HT1080 (cell line): ENCODE results near the gene ETS1. TPM values are rescaled to one million over a fixed set of nuclear protein-coding genes. Genes with fewer than 3 reads are reported as not detected.
A peak's percentile ranks its signal among the peaks of the same experiment; 100 is the strongest.

ENCODE experiments used
- DNase-seq: peaks from one replicate; pipeline ENCODE4 v3.0.0-alpha.2; 2015; ENCODE audit warnings: low read depth
- total RNA-seq: library from RNA; depleted of rRNA; stranded (reverse); fragments of >200 nt; shearing (Covaris generic); gene quantifications from 2 replicates; pipeline ENCODE4 v1.2.3, GENCODE V29; 2014

The ETS1 gene
- total RNA-seq, 1 experiment from 2014 or later = 78.8 TPM

DNA sequence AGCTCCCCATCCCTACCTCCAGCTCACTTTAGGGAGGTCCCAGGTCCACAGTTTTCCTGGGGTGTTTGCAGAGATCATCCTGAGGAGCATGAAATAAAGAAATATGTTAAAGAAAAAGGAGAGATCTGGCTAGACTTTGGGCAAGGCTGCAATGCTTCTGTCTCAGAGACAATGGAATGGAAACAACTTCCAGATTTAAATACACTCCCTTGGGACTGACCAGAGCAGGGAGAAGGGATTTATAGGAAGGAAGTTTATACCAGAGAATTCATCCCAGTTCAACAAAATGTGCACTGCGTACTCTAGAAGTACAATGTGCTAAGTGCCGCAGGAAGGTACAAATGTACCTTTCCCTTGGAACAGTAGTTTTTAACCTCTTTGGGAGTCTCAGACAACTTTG, 40.4 kb downstream of the ETS1 start:
- DNase-seq = no peak

DNA sequence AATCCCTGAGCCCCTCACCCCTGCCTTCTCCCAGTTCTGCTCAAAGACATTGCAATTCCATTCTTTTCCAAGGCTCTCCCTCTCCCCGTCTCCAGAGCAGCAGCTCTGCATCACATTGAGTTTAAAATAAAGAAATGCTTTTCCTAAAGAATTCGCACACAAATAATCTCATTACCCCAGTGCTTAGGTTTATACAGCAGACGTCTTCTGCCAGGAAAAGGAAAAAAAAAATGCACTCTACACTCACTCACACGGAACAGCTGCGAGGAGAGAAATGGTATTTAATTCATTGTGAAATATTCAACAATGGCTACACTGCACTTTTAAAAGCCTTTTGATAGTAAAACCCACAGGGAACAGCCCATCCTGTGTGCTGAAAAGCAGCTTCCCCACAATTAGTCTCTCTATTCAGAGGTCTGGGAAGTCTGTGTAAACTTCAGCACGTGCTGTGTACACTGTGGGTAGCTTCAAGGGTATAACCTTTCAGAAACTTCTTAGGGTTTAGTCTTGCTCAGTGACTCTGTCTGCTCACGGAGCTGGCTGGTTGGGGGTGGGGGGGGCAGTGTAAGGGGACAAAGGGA, 42.8 kb downstream of the ETS1 start:
- DNase-seq = no peak

DNA sequence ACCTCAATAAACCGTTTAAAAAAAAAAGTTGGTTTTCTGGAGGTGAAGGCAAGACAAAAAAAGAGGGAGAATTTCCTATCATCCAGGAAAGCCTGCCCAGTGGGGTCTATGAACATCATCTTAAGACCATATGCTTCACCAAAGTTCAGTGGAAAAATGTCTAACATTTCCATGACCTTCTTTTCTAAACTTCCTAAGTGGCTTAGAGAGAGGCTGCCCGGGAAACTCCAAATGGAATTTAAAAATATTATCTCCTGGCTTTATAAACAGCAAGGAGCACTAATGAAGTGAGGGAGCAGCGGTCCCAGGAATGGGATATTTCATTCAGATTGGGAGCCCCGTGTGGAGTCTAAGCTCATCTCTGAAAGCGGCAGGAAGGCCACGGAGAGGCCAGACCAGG, 46.9 kb downstream of the ETS1 start:
- DNase-seq = no peak

DNA sequence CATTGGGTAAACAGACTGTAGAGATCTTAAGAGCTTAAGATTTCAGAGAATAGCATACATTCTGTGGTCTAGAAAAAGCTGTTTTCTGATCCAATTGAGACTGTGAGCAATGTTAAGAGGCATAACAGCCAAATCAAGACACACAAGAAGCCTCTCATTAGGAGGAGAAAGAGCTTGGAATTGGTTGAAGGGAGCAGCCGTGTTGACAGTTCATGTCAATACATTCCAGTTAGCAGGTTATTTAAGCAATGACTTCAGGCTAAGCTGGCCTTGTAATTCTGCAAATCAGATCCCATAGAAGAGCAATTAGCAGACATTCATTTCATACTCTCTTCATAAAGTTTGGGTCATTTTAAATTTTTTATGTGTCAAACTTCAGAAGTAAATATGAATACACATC, 50.9 kb downstream of the ETS1 start:
- no peak for DNase-seq

DNA sequence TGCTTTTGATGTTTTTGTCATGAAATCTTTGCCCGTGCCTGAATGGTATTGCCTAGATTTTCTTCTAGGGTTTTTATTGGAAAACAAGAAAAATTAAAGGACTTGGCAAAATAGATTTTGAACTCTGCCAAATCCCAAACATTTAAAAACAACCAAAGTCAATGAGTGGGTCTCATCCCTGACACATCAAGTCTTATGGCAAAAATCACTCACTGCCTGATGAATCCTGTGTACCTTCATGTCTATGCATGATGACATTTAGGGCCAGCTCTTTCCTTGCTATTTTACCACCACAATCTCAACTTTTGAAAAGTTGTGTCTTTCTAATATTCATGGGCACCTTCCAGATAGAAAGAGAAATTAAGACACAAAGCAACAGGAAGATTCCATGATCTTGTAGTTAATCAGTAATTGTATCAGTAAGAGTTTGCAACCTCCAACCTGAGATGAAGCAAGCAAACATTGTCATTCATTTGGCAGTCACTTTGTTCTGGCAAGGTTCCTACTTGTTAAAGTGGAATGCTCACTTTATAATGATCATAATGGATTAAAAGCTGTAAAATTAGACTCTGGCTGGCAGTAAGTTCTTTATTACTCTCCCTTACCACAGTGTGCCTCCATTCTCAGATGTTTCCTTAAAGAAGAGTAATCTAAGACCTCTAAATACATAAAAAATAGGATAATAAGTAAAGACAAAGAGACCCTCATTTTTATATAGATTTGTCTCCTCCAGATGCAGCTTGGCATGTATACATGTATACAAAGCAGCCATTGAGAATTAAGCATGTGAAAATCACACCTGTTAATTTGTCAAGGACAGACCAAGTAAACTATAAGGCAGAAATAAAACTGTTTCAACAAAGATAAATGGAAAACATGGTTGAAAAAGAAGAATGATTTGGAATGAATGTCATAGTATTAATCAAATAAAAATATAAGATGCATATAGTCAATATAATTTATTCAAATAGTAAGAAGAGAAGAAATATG, 51.6 kb downstream of the ETS1 start:
- no peak for DNase-seq

DNA sequence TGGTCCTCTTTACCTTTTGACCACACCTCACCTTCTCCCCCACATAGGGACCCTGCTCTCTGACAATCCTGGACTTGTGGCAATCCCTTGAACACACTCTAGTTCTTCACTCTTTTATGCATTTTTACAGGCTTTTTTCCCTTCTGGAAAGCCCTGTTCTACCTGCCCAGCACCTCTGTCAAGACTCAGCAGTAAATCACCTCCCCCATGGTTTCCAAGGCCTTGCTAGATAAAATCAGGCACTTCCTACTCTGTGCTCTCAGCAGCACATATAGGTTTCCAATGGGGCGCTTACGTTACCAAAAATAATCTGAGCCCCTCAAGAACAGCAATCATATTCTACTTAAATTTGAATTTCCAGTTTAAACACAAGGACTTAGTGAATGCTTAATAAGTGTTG, 53.9 kb downstream of the ETS1 start:
- no peak for DNase-seq

DNA sequence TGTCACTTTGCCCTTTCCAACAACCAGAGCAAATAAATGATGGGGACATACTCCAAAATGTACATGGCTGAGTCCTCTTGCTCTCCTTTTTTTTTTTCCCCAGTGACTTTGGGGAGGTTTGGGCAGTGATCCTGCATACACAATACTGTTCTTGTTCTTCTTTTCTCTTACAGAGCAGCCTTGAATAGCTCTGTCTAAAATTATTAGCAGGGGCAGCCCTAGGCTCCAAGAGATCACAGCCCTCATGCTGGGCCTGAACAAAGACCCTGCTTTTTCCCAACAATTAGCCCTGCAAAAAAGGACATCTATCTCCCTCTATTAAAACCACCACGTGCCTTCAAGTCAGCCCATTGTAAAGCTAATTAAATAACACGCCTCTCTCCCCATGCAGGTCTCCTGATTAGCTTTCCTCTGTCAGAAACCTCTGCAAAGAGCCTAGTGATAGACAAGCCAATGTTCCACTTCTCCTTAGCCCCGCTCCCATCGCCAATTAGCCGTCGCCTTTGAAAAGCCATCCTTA, 54.7 kb downstream of the ETS1 start:
- DNase-seq = no peak

DNA sequence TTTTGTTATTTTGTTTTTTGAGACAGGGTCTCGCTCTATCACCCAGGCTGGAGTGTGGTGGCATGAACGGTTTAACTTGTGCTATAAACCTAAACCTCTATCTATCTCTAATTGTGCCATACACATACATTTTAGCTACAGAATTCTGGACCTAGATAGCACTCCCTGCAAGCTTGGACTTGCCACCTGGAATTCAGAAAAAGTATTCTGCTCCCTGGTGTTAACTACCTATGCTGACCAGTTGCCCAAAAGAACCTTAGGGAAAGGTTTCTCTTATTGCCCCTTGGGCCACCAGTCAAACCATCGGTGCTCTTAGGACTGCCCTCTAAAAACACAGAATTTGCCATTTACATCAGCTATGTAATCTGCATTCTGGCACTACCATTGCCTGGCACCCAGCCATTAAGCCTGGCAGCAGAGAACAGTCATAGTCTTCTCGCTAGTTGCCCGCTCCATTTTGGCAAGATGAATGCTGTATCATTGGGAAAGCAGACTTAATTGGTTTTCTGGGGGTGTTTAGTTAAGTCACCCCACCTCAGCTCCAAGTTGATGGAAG, 55.3 kb downstream of the ETS1 start:
- no peak for DNase-seq

DNA sequence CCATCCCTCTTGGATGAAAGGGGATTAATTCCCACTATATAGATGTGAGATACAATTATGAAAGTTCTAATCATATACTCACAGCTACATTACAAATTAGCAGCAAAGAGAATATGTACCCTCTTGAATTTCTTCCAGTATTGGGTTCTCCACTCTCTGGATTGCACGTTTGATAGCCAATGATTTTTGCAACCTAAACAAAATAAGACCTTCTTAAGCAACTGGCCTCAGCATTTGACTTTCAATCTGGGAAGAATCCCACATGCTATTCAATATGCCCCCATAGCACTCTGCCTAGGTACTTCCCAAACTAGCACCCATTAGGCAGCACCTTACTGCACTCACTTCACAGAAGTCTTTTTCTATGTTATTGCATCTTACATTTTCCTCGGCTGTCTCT, 55.8 kb downstream of the ETS1 start:
- no peak for DNase-seq

DNA sequence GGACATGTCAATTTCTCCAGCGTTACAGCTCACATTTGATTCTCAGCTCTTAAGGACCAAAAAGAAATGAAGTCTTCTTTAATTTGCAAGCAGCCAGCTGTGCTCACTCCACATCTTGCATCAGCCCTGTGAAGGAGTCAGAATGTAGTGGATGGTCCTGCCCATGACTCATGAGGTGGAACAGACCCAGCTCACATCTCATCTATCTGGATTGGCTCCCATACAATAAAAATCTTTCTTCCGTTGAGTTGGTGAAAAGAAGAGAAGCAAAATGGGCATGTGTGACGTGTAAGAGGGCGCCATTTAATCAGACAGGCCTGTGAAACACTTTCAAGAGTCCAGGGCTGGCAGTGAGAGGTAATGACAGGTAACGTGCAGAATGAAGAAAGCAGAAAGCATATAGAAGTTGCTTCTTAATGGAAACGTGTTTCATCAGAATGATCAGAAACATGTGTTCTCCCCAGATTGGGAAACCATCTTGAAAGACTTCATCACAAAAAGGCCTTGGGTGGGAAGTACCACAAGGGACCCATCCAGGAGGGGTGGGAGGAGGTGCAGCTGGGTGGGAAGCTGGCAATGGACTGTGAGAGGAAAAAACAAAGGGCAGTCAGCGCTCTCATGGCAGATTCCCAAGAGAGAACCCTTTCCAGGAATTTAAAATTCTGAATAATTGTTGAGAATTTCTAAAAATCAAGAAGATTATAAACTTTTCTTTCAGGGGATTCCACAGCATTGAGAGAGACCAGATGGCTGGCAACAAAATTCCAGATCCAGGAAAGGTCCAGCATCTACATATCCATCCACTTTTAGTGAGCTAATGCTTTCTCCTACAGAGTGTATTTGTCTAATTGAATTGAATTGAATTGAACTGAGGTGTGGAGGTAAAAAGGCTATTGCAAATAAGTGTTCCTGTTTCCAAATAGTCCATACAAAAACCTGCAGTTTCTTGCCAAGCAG, 57.0 kb downstream of the ETS1 start:
- peak; percentile 92 for DNase-seq

DNA sequence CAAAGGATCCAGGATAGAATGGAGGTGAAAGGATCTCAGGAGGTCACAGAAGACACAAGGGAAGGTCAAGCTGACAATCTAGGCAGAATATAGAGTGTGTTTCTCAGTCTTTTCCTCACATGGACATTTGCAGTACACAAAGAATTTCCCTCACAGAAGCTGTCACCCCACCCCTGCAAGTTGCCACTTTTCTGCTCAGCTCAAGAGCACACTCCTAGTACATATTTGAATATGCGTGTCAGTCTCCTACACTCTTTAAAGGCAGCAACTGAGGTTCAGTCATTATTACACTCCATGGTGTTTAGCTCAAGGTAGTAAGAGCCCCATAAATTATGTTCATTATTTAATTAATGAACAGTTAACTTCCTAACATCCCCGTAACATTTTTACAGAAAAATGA, 59.1 kb downstream of the ETS1 start:
- no peak for DNase-seq

DNA sequence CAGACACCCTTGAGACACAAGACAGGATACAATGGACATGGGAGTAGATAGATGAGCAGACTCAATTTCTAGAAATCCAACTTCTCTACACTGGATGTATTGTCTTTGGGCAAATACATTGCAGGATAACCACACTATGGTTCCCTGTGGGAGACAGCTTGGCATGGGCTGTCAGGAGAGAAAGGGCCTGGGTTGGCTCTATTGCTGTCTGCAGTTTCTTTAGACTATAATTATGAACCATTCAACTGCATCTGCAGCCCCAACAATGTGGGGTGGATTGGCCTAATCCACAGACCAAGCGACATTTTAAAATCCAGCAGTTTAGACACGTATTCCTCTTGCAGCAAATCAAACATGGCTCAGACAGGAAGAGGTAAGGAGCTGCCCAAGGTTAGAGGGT, 60.3 kb downstream of the ETS1 start:
- no peak for DNase-seq

DNA sequence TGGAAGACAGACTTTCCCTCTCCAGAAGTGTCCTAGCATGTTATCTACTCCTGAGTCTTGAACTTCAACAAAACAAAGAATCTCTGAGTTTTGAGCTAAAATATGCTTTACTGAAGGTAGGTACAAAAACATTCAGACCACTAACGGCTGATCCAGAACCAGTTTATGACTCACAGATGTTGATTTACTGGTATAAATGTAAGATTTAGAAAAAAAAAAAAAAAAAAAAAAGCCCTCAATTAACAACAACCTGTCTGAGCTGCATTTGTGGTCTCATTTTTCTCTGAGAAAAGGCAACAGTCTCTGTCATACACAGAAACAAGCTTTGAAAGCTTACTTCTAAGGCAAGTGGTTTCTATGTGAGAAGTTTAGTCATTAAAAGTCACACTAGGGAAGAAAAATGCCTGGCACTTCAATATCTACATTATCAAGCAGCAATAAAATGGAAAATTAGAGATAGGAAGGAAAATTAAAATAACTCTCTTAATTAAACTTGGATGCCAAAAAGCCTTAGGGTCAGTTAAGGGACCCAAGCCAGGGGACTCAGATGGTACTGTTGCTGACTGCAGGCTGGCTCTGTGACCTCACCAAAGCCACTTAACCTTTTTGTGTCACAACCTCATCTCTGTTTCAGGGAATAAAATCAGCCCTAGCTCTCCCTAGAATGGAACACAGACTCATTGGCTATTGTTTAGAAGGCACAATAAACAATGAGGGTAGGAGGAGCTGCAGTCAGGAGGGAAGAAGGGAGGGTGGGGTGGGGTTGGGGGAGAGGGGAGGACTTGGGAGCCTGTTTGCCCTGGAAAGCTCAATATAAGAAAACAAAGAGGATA, 61.7 kb downstream of the ETS1 start:
- DNase-seq = peak; percentile 84

DNA sequence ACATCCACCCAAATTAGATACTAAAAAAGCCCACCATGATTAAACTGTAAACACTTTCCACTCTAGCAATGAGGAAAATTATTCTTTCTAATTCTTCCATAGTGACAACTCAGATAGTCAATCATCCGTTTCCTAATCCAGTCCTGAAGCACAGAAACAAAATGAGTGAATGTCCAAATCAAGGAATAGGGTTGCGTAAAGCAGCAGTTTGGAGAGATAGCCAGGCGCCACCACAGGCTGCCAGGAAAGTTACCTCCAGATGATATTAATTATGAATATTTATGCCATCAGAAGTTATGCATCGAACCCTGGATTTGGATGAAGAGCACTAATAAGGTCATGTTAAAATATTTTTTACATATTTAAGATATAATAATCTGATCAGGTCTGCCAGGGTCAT, 63.2 kb downstream of the ETS1 start:
- no peak for DNase-seq

DNA sequence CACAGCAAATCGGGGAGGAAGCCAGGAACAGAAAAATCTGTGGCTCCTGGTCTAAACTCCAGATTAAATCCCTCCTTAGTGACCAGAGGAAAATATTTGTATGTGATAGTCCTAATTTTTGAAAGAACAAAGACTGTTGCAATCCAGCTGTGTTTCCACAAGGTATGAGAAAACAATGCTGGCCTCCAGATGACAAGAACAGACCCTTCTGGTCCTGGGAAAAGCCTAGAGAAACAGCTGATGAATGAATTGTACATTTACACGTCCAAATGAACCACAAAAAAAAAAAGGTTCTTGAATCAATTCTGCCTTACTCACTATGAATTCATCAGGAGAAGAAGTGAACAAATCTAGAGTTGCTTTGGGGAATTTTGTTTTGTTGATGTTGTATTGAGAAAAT, 63.7 kb downstream of the ETS1 start:
- DNase-seq = peak; percentile 56

DNA sequence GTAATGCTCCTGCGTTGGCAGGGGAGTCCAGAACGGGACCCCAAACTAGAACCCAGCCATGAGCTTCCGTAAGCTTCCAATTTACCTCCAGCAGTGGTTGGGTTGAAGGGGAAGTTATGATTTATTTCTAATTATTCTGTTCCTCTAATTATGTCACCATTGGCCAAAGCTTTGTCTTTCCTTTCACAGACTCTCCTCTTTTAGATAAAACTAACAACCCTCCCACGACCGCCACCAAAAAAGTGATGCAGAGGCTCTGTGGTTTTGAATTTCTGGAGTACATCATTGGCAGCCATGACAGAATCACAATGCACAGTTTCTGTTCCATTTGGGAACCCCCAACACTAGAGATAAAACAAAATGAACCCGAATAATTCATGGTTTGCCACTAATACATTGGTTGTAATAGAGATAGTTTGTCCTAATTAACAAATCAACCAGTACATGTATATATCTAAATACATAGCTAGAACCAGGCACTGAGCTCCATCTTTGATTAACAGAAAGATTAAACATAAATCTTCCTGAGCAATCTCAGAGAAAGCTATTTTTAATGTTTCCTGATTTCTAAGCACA, 64.3 kb downstream of the ETS1 start:
- no peak for DNase-seq

DNA sequence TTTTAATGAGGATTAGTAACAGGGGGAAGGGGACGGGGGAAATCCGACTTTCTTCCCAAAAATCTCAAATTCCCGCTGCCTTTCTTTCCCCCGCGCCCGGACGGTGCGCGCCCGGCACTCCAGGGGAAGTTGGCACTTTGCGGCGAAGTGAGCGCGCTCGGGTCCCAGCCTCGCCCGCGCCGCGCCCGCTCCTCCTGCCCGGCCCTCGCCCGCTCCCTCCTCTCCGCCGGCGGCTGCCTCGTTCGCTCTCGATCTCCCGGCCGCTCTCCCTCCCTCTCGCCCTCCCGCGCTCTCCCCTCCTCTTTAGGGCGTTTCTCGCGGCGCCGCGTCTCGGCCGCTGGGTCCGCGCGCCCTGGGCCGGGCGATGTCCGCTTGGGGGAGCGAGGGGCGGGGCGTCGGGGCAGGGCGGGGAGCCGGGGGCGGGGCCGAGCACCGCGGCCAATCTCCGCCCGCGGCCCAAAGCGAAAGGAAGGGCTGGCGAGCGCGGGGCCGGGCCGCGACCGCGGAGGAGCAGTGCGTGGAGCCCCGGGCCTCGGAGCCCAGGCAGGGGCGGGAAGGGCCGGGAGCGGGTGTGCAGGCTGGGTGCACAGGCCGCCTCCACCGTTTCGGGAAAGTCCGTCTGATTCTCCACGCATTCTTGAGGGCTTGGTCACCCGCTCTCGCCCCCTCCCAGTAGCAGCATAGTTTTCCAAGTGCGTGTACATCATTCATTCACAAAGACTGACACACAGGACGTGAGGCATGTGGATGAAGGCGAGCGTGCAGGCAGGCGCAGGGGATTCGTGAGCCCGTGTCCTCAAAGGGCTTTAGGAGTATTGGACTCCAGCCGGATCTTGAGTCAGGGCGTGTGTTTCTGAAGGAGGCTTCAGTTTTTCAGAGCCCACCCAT, 65.1 kb downstream of the ETS1 start:
- peak; percentile 99 for DNase-seq

DNA sequence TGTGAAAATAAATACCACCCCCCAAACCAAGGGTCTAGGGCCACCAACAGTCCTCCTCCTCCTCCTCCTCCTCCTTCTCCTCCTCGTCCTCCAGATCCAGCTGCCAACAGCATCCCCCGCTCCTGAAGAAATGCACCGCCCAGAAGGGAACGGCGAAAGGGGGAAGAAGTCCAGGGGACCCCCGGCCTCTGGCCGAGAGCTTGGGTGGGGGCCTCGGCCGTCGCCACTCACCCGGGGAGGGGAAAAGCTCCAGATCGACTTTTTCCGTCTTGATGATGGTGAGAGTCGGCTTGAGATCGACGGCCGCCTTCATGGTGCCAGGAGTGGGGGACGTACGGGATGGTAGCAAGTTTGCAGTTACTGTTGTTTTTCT, 65.7 kb downstream of the ETS1 start:
- DNase-seq = peak; percentile 43
